Measurements from ENCODE around the gene UGT1A8.
"Not testable (repeated sequence)": the region's sequence is repeated elsewhere in the genome, so short reads cannot be mapped to it uniquely, and the experiment has no call there.

Gene UGT1A8

DNA sequence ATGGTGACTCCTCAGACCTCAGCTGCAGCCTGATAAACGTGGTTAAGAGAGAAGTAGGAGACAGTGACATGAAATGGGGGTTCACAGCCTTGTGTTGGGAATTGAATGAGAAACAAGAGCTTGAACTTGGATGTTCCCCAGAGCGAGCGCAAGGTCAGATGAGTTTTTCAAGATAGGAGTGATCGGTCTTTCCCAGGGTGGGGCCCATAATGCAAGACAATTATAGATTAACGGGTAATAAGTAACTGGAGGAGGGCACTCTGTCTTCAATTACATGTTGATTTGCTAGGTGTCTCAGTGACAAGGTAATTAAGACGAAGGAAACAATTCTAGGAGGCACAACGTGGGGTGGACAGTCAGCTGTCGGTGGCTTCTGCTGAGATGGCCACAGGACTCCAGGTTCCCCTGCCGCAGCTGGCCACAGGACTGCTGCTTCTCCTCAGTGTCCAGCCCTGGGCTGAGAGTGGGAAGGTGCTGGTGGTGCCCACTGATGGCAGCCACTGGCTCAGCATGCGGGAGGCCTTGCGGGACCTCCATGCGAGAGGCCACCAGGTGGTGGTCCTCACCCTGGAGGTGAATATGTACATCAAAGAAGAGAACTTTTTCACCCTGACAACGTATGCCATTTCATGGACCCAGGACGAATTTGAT lies 95.3 kb downstream of the UGT1A8 start, which contains the start of gene UGT1A5:
Gene UGT1A5, plus strand, starts transcription at position 297 of the 651 bp plus-strand sequence. Its CDS starts 85 bp downstream, at position 382.
- no peak for DNase-seq (ENCODE audit: low read depth in 2 of 2)
- H3K4me3 ChIP-seq (replicated peaks in 1 of 2; ENCODE audit: low read depth in 2 of 2, low read length in 2 of 2) = no peak within 1 kb of the TSS
- TF ChIP-seq, protein P1, sequence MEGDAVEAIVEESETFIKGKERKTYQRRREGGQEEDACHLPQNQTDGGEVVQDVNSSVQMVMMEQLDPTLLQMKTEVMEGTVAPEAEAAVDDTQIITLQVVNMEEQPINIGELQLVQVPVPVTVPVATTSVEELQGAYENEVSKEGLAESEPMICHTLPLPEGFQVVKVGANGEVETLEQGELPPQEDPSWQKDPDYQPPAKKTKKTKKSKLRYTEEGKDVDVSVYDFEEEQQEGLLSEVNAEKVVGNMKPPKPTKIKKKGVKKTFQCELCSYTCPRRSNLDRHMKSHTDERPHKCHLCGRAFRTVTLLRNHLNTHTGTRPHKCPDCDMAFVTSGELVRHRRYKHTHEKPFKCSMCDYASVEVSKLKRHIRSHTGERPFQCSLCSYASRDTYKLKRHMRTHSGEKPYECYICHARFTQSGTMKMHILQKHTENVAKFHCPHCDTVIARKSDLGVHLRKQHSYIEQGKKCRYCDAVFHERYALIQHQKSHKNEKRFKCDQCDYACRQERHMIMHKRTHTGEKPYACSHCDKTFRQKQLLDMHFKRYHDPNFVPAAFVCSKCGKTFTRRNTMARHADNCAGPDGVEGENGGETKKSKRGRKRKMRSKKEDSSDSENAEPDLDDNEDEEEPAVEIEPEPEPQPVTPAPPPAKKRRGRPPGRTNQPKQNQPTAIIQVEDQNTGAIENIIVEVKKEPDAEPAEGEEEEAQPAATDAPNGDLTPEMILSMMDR (IDR thresholded peaks at IDR 0.05; ENCODE audit: low read depth, low read length) = no peak

DNA sequence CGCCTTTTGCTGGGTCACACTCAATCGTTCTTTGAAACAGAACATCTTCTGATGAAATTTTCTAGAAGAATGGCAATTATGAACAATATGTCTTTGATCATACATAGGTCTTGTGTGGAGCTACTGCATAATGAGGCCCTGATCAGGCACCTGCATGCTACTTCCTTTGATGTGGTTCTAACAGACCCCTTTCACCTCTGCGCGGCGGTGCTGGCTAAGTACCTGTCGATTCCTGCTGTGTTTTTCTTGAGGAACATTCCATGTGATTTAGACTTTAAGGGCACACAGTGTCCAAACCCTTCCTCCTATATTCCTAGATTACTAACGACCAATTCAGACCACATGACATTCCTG lies 95.8 kb downstream of the UGT1A8 start:
- no peak overlapping the region for H3K4me3 ChIP-seq (replicated peaks in 1 of 2; ENCODE audit: low read depth in 2 of 2, low read length in 2 of 2)

DNA sequence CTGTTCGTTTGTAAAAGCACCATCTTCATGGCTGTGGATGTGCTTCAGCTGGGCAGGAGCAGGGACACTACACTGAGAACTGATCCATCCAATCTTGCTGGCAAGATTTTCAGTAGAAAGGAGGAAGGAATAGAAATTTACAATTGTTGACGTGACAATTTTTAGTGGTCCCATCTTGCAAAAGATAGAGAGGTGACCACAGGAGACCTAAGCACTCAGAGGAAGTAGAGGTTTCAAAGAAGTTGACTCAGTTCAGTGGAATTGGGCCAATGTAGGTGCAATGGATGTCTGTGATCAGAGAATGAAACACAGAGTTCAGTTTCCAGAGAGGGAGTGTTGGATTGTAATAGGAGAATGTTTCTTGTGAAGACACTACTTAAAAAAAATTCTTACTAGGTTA lies 96.7 kb downstream of the UGT1A8 start:
- DNase-seq (ENCODE audit: low read depth in 2 of 2) = no peak
- no peak overlapping the region for H3K4me3 ChIP-seq (replicated peaks in 1 of 2; ENCODE audit: low read depth in 2 of 2, low read length in 2 of 2)
- TF ChIP-seq, protein P1 (IDR thresholded peaks at IDR 0.05; ENCODE audit: low read depth, low read length) = no peak

More for the DNA sequence above, 95.8 kb downstream of the UGT1A8 start:
- TF ChIP-seq, protein P1 (IDR thresholded peaks at IDR 0.05; ENCODE audit: low read depth, low read length) = no peak
- DNase-seq (ENCODE audit: low read depth in 2 of 2) = no peak

DNA sequence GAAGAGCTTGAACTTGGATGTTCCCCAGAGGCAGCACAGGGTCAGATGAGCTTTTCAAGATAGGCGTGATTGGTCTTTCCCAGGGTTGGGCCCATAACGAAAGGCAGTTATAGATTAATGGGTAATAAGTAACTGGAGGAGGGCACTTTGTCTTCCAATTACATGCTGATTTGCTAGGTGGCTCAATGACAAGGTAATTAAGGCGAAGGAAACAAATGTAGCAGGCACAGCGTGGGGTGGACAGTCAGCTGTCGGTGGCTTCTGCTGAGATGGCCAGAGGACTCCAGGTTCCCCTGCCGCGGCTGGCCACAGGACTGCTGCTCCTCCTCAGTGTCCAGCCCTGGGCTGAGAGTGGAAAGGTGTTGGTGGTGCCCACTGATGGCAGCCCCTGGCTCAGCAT lies 101.1 kb downstream of the UGT1A8 start, which contains the start of gene UGT1A4:
Gene UGT1A4, plus strand, starts transcription at position 185 of the 400 bp plus-strand sequence. Its CDS starts 85 bp downstream, at position 270.
- TF ChIP-seq, protein P1 (IDR thresholded peaks at IDR 0.05; ENCODE audit: low read depth, low read length) = no peak
- no peak for DNase-seq (ENCODE audit: low read depth in 2 of 2)
- no peak within 1 kb of the TSS for H3K4me3 ChIP-seq (replicated peaks in 1 of 2; ENCODE audit: low read depth in 2 of 2, low read length in 2 of 2)

DNA sequence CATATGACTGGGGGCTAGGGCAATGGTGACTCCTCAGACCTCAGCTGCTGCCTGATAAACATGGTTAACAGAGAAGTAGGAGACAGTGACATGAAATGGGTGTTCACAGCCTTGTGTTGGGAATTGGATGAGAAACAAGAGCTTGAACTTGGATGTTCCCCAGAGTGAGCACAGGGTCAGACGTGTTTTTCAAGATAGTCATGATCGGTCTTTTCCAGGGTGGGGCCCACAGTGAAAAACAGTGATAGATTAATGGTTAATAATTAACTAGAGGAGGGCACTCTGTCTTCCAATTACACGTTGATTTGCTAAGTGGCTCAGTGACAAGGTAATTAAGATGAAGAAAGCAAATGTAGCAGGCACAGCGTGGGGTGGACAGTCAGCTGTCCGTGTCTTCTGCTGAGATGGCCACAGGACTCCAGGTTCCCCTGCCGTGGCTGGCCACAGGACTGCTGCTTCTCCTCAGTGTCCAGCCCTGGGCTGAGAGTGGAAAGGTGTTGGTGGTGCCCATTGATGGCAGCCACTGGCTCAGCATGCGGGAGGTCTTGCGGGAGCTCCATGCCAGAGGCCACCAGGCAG lies 111.4 kb downstream of the UGT1A8 start, which contains the start of gene UGT1A3:
Gene UGT1A3, plus strand, starts transcription at position 320 of the 579 bp plus-strand sequence. Its CDS starts 85 bp downstream, at position 405.
- DNase-seq (ENCODE audit: low read depth in 2 of 2) = no peak
- H3K4me3 ChIP-seq (replicated peaks in 1 of 2; ENCODE audit: low read depth in 2 of 2, low read length in 2 of 2) = no peak within 1 kb of the TSS

DNA sequence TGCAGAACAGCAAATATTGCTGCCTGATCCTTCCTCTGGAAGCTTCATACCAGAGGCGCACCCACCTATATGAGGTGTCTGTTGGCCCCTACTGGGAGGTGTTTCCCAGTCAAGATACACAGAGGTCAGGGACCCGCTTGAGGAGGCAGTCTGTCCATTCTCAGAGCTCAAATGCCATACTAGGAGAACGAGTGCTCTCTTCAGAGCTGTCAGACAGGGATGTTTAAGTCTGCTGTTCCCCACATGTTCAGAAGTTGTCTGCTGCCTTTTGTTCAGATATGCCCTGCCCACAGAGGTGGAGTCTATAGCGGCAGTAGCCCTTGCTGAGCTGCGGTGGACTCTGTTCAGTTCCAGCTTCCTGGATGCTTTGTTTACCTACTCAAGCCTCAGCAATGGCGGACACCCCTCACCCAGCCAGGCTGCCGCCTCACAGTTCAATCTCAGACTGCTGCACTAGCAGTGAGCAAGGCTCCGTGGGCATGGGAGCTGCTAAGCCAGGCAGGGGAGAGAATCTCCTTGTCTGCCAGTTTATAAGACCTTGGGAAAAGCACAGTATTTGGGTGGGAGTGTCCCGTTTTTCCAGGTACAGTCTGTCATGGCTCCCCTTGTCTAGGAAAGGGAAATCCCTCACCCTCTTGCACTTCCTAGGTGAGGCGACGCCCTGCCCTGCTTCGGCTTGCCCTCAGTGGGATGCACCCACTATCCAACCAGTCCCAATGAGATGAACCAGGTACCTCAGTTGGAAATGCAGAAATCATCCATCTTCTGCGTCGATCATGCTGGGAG lies 119.6 kb downstream of the UGT1A8 start:
- not testable (repeated sequence) for H3K4me3 ChIP-seq (replicated peaks in 1 of 2; ENCODE audit: low read depth in 2 of 2, low read length in 2 of 2); DNase-seq (ENCODE audit: low read depth in 2 of 2)

More for the DNA sequence above, 111.4 kb downstream of the UGT1A8 start, which contains the start of gene UGT1A3:
- TF ChIP-seq, protein P1 (IDR thresholded peaks at IDR 0.05; ENCODE audit: low read depth, low read length) = no peak

DNA sequence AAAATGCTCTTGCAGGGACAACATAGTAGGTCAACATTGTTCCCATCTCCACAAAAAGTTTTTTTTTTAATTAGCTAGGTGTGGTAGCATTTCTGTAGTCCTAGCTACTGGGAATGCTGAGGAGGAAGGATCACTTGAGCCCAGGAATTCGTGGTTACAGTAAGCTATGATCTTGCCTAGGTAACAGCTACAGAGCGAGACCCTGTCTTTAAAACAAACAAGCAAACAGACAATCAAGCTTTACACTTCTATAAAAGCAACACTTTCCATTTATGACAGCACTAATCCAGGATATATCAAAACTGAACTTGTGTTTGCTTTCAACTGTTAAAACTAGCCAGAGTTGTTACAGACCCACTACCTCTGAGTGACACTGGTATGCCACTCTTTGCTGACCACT lies 123.4 kb downstream of the UGT1A8 start:
- TF ChIP-seq, protein P1 (IDR thresholded peaks at IDR 0.05; ENCODE audit: low read depth, low read length) = no peak
- no peak for DNase-seq (ENCODE audit: low read depth in 2 of 2)

More for the DNA sequence above, 123.4 kb downstream of the UGT1A8 start:
- H3K4me3 ChIP-seq (replicated peaks in 1 of 2; ENCODE audit: low read depth in 2 of 2, low read length in 2 of 2) = no peak overlapping the region

All from cardiac fibroblast (primary cell).